Left ventricle myocardium superior (tissue), 1 donor: Measurements from ENCODE around the gene CYP21A2. TPM values are rescaled to one million over a fixed set of nuclear protein-coding genes. Genes with fewer than 3 reads are reported as not detected.
"Not testable (repeated sequence)": the region's sequence is repeated elsewhere in the genome, so short reads cannot be mapped to it uniquely, and the experiment has no call there.

ENCODE experiments used
- ATAC-seq: fragments of 200-7000 bp; cut with Tn5 transposase; one replicate; pipeline ENCODE4 v1.9.1; 2020; ENCODE audit warnings: mild to moderate bottlenecking, moderate library complexity
- DNase-seq: peaks from one replicate; pipeline ENCODE4 v3.0.0-alpha.2; 2020
- intact Hi-C: fragments of 100-400 bp; cut with micrococcal nuclease; formaldehyde crosslinking; loops from one replicate; pipeline ENCODE4 v1.11.0; 2022
- total RNA-seq: library from RNA; stranded (reverse); fragmentation: NEBNext Ultra II Directional; extraction: Animal tissue kit (Norgen Biotek cat#: 25700); gene quantifications from one replicate; pipeline ENCODE4 v1.2.1, GENCODE V29; 2021
- donor health status: DM: no; HTN: yes; CAD: no; lungs with severe emphysema.

The CYP21A2 gene
- total RNA-seq, 1 donor from 2014 or later, result 0.52 TPM

DNA sequence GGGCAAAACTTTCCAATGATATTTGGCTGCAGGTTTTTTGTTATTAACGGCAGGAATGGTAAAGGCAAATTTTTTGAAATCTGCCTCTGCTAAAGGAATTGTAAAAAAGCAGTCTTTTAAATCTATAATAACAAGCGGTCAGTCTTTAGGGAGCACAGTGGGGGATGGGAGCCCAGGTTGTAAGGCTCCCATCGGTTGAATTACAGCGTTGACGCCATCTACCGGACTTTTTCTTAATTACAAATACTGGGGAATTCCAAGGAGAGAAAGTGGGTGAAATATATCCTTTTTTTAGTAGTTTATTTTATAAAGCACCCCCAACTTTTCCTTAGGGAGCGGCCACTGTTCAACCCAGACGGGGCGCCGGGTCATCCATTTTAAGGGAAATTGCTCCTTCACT lies 16.1 kb upstream of the CYP21A2 start:
- ATAC-seq, DNase-seq, intact Hi-C loops: not testable (repeated sequence)

DNA sequence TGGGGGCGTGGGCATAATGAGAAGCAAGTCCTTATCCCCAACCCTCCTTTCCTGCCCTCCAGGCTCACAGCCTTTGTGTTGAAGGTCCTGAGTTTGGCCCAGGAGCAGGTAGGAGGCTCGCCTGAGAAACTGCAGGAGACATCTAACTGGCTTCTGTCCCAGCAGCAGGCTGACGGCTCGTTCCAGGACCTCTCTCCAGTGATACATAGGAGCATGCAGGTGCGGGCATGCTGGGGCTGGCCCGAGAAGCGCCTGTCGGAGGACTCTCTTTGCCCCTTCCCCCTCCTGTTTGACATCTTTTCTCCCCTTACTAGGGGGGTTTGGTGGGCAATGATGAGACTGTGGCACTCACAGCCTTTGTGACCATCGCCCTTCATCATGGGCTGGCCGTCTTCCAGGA lies 9.6 kb upstream of the CYP21A2 start:
- ATAC-seq, intact Hi-C loops, DNase-seq: not testable (repeated sequence)

DNA sequence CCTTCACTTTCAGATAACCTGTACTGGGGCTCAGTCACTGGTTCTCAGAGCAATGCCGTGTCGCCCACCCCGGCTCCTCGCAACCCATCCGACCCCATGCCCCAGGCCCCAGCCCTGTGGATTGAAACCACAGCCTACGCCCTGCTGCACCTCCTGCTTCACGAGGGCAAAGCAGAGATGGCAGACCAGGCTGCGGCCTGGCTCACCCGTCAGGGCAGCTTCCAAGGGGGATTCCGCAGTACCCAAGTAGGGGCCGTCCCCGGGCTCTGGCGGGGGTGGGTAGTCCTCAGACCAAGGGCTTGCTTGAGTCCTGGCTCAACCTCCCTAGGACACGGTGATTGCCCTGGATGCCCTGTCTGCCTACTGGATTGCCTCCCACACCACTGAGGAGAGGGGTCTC lies 8.7 kb upstream of the CYP21A2 start:
- ATAC-seq, intact Hi-C loops, DNase-seq: not testable (repeated sequence)

DNA sequence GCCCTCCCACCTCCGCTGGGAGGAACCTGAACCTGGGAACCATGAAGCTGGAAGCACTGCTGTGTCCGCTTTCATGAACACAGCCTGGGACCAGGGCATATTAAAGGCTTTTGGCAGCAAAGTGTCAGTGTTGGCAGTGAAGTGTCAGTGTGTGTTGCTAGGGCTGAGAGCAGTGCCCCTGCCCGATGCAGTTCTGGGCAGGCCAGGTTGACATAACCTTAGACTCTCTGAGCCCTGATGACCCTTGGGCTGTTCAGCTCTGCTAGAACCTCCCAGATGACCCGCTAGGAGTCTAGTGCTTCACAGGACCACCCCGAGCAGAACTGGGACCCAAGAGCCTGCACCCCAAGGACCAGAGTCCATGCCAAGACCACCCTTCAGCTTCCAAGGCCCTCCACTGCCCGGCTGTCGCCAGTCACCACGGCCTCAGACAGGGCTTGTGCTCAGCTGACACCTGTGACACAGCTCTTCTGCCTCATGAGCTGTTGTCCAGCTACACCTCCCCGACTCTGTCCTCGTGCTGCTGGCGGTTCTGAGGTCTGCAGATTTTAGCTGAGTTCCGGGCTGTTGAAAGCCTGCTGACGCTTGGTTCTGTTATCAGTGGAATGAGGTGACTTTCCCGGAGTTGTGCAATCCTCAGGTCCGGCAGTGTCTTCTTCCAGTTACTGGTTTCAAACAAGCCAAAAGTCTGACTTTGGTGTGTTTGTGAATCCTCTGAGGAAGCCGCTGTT lies 2.8 kb upstream of the CYP21A2 start:
- DNase-seq, intact Hi-C loops: not testable (repeated sequence)
- peak; percentile 43 for ATAC-seq

DNA sequence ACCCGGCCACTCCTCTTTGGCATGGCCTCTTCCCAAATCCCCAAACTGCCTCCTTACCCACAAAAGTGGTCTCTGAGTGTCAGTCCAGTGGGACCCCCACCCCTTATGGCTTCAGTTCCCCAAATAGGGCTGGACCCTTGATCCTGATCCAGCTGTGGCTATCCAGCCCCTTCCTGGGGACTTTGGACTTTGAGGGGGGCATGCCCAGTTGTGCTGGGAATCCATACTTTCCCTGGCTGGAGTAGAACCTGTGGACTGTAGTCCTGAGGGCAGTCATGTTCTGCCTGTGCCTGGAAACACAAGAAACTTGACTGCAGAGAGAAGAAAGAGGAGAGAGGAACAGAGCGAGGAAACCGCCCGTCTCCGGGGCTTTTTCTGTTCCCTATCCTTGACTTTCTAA lies 1.1 kb upstream of the CYP21A2 start:
- ATAC-seq, DNase-seq, intact Hi-C loops: not testable (repeated sequence)

DNA sequence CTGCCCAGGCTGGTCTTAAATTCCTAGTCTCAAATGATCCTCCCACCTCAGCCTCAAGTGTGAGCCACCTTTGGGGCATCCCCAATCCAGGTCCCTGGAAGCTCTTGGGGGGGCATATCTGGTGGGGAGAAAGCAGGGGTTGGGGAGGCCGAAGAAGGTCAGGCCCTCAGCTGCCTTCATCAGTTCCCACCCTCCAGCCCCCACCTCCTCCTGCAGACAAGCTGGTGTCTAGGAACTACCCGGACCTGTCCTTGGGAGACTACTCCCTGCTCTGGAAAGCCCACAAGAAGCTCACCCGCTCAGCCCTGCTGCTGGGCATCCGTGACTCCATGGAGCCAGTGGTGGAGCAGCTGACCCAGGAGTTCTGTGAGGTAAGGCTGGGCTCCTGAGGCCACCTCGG lies 663 bp downstream of the CYP21A2 start:
- DNase-seq, intact Hi-C loops, ATAC-seq: not testable (repeated sequence)

DNA sequence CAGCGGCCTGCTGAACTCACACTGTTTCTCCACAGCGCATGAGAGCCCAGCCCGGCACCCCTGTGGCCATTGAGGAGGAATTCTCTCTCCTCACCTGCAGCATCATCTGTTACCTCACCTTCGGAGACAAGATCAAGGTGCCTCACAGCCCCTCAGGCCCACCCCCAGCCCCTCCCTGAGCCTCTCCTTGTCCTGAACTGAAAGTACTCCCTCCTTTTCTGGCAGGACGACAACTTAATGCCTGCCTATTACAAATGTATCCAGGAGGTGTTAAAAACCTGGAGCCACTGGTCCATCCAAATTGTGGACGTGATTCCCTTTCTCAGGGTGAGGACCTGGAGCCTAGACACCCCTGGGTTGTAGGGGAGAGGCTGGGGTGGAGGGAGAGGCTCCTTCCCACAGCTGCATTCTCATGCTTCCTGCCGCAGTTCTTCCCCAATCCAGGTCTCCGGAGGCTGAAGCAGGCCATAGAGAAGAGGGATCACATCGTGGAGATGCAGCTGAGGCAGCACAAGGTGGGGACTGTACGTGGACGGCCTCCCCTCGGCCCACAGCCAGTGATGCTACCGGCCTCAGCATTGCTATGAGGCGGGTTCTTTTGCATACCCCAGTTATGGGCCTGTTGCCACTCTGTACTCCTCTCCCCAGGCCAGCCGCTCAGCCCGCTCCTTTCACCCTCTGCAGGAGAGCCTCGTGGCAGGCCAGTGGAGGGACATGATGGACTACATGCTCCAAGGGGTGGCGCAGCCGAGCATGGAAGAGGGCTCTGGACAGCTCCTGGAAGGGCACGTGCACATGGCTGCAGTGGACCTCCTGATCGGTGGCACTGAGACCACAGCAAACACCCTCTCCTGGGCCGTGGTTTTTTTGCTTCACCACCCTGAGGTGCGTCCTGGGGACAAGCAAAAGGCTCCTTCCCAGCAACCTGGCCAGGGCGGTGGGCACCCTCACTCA lies 1.4 kb downstream of the CYP21A2 start:
- ATAC-seq, intact Hi-C loops: not testable (repeated sequence)
- DNase-seq, result peak; percentile 27

DNA sequence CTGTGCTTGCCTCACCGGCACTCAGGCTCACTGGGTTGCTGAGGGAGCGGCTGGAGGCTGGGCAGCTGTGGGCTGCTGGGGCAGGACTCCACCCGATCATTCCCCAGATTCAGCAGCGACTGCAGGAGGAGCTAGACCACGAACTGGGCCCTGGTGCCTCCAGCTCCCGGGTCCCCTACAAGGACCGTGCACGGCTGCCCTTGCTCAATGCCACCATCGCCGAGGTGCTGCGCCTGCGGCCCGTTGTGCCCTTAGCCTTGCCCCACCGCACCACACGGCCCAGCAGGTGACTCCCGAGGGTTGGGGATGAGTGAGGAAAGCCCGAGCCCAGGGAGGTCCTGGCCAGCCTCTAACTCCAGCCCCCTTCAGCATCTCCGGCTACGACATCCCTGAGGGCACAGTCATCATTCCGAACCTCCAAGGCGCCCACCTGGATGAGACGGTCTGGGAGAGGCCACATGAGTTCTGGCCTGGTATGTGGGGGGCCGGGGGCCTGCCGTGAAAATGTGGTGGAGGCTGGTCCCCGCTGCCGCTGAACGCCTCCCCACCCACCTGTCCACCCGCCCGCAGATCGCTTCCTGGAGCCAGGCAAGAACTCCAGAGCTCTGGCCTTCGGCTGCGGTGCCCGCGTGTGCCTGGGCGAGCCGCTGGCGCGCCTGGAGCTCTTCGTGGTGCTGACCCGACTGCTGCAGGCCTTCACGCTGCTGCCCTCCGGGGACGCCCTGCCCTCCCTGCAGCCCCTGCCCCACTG lies 2.3 kb downstream of the CYP21A2 start:
- intact Hi-C loops, DNase-seq: not testable (repeated sequence)
- peak; percentile 4 for ATAC-seq

DNA sequence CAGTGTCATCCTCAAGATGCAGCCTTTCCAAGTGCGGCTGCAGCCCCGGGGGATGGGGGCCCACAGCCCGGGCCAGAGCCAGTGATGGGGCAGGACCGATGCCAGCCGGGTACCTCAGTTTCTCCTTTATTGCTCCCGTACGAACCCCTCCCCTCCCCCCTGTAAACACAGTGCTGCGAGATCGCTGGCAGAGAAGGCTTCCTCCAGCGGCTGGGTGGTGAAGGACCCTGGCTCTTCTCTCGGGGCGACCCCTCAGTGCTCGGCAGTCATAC lies 2.8 kb downstream of the CYP21A2 start:
- ATAC-seq, DNase-seq, intact Hi-C loops: not testable (repeated sequence)

DNA sequence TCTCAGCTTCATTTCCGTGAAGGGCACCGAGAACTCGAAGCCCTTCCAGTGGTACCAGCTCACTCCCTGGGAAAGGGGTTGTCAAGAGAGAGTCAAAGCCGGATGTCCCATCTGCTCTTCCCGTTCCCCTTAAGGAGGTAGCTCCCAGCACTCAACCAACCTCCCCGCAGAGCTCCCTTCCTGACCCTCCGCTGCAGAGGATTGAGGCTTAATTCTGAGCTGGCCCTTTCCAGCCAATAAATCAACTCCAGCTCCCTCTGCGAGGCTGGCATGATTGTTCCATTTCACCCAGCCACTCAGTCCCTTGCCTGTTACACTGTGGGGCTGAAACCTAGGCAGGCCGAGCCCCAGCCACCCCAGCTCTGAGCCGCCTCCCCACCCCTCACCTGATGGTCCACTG lies 3.2 kb downstream of the CYP21A2 start:
- intact Hi-C loops, DNase-seq, ATAC-seq: not testable (repeated sequence)

DNA sequence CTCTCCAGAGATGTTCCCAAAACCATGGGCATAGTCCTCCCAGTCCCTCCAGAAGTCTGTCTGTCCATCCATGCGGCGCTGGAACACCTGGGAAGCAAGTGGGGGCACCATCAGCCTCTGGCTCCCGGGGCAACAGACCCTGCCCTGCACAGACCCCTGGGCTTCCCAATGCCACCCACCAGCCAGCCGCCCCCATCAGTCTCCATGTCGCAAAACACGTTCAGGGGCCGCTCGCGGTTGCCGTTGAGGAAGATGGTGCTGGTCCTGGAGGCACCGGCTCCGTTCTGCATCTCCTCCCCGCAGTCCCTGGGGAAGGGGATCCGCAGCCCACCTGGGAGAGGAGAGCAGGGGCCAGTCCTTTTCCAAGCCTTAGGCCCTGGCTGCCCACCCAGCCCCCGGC lies 4.1 kb downstream of the CYP21A2 start:
- intact Hi-C loops, DNase-seq, ATAC-seq: not testable (repeated sequence)

DNA sequence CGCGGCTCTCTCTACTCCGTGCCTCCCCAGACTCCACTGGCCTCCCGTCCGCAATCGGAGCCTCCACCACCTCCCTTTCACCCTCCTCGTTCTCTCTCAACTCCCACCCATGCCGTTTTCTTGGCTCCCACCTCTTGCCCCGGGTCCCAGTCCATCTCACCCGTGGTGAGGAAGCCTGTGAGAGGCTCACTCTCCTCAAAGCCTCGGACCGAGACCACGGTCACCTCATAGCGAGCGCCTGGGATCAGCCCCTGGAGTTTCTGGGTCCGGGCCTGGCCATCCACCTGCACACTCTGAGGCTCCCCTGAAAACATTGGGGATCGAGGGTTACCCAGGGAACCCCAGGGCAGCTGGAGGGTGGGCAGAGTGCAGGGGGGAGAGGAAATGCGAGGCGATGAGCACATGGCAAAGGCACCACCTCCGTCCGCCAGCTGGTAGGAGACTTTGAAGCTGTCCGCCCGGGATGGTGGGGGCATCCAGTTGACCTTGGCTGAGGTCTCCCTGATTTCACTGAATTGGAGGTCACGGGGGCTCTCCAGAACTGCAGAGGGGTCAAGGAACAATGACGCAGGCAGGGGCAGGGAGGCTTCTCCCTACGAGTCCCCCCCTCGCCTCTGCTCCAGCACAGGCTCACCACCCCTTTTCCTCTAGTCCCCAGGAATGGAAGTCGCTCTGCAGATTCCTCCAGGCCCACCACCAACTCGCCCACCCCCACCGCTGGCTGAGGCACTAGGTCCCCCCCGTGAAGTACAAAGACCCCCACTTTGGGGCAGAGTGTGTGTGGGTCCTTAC lies 5.6 kb downstream of the CYP21A2 start:
- DNase-seq, ATAC-seq, intact Hi-C loops: not testable (repeated sequence)

DNA sequence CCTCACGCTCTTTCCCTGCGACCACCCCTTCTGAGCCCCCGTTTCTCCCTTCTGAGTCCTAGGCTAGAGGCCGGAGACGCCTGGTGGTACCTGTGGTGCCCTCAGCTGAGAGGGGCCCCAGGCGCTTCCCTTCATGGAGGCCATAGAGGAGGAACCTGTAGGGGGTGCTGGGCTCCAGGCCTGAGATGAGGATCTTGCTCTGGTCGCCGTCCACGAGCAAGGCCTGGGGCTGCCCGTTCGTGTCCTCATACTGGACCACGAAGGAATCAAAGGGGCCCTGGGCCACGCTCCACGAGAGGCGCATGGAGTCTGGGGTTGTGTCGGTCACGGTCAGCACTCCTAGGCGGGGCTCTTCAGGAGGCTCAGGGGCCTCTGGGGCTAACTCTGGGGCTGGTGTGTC lies 6.7 kb downstream of the CYP21A2 start:
- ATAC-seq, DNase-seq, intact Hi-C loops: not testable (repeated sequence)

DNA sequence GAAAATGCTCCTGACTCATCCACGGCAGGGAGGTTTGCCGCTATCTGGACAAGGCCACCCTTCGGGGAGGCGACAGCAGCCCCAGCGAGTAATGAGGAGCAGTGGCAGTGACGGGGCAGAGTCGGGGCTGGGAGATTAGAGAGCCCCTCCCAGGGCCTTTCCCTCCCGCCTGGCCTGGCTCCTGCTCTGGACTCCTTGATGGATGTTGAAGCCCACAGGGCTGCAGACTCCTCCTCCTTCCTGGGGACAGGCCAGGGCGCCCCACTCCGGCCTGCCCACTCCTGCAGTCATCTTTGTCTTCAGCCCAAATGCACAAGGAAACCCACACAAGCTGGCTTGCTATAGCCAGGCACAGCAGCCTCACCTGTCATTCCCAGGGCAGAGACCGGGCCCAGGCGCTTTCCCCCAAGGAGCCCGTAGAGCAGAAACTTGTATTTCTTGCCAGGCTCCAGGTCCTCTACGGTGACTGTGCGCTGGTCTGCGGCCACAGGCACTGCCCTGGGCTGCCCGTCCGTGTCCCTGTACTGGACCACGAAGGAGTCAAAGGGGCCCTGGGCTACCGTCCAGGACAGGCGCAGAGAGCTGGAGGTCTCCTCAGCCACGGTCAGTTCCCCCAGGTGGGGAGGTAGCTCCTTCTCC lies 7.7 kb downstream of the CYP21A2 start:
- ATAC-seq (peak; percentile 24), DNase-seq (no peak)
- intact Hi-C loops, result no loop called here

DNA sequence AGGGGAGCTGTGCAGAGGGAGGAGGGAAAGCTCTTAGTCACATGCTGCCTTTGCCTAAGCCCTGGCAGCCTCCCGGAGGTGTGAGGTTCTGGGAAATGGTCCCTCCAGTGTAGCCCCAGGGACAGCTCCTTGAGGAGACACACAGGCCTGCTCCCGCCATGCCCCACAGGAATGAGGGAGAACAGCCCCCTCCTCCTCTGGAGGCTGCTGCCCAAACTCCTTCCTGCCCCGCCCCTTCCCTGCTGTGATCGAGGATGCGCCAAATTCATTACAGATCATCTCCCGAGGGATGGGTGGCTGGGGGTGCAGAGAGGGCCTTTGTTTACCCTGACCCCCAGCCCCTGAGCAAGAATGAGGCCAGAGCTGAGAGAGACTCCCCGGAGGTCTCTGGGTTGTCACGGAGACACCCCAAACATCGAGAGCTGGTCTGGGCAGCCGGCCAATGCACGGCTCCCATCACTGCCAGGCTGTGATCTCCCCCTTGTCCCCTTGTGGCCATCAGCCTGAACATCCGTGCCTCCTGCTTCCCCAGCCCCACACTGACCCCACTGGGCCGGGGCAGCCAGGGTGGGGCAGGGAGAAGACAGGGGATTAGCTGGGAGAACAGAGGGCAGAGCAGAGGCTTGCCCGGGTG lies 8.4 kb downstream of the CYP21A2 start:
- intact Hi-C loops, result no loop called here
- ATAC-seq (peak; percentile 35), DNase-seq (peak; percentile 61)

DNA sequence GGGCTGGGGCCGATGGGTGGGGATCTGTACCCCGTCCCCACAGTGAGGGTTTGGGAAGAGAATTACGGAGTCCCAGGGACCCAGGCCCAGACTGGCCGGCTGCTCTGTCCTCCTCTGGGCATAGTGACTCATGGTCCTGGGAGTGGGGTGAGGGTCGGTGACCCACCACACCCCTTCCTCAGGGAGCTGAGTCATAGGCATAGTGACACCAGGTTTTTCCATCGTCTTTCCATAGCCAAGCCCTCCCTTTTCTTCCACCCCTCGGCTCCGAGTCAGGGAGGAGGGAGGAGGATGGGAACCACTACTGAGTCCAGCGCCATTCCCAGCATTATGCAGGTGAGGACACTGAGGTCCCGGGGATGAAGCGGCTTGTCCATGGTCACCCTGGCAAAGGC lies 8.9 kb downstream of the CYP21A2 start:
- peak; percentile 54 for DNase-seq
- peak; percentile 66 for ATAC-seq
- intact Hi-C loops, result no loop called here

DNA sequence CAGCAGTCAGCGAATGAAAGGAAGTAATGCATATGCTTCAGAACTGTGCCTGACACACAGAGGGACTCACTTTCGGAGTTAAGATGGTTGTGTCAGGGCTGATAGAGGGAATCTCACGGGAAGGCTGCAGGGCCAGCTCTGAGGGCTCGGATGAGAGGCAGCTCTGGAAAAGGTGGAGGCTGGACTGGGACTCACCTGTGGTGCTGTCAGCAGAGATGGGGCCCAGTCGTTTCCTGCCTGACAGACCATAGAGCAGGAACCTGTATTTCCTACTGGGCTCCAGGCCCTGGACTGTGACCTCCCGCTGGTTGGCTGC lies 9.3 kb downstream of the CYP21A2 start:
- DNase-seq, result no peak
- intact Hi-C loops, result no loop called here
- no peak for ATAC-seq
